ENCODE measurements around the gene PRR5.

DNA sequence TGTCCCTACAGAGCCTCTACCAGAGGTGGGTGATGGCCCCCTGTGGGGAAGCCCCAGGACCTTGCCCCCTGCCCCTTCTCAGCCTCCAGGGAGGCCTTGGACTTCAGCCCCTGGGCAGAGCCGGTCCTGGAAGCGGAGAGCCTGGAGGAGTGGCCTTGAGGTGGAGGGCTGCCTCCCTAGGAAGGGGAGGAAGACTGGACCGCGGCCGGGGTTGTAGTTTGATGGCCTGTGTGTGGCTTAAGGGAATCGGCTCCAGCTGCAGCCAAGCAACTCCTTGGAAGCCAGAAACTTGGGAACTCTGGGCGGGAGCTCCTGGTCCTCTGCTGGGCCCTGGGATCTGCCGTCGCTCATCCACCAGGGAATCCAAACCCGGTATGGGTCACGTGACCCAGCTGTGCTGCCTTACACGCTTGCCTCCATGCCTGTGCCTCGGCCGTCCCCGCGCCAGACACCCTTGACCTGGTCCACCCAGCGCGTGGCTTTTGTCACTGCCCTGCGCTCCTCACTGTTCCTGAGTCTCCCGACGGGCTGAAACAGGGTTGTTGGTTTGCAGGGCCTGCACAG is 26.8 kb downstream of the PRR5 start:
- TF ChIP-seq, protein P1, sequence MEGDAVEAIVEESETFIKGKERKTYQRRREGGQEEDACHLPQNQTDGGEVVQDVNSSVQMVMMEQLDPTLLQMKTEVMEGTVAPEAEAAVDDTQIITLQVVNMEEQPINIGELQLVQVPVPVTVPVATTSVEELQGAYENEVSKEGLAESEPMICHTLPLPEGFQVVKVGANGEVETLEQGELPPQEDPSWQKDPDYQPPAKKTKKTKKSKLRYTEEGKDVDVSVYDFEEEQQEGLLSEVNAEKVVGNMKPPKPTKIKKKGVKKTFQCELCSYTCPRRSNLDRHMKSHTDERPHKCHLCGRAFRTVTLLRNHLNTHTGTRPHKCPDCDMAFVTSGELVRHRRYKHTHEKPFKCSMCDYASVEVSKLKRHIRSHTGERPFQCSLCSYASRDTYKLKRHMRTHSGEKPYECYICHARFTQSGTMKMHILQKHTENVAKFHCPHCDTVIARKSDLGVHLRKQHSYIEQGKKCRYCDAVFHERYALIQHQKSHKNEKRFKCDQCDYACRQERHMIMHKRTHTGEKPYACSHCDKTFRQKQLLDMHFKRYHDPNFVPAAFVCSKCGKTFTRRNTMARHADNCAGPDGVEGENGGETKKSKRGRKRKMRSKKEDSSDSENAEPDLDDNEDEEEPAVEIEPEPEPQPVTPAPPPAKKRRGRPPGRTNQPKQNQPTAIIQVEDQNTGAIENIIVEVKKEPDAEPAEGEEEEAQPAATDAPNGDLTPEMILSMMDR (conservative IDR thresholded peaks at IDR 0.05; ENCODE audit: low read length): no peak
- no peak for TF ChIP-seq EZH2phosphoT487 (IDR thresholded peaks at IDR 0.05; ENCODE audit: borderline replicate concordance, low read depth, low read length)
